Rectal smooth muscle tissue (tissue), 1 donor: Measurements from ENCODE around the gene NCOA3.

ENCODE experiments used
- H3K27ac ChIP-seq: one replicate; pipeline ENCODE4 v1.7.0; 2013; ENCODE audit warnings: low read depth, low read length, inconsistent platforms
- H3K27me3 ChIP-seq: one replicate; pipeline ENCODE4 v1.7.0; 2013; ENCODE audit warnings: low read length; ENCODE audit not compliant: control insufficient read depth, insufficient read depth
- H3K36me3 ChIP-seq: one replicate; pipeline ENCODE4 v1.7.0; 2013; ENCODE audit warnings: low read length; ENCODE audit not compliant: control insufficient read depth, insufficient read depth
- H3K4me1 ChIP-seq: one replicate; pipeline ENCODE4 v1.7.0; 2013; ENCODE audit warnings: low read length; ENCODE audit not compliant: control insufficient read depth, insufficient read depth
- H3K4me3 ChIP-seq: one replicate; pipeline ENCODE4 v1.7.0; 2013; ENCODE audit warnings: low read length
- H3K9ac ChIP-seq: one replicate; pipeline ENCODE4 v1.7.0; 2013; ENCODE audit warnings: low read length

NCOA3 gene

GRCh38 chr20:47609001-47609400 lies 107.3 kb downstream of the NCOA3 start:
- H3K36me3 ChIP-seq: no peaks in the 10 kb centered on the region
- no peak overlapping the region for H3K4me3 ChIP-seq
- H3K27me3 ChIP-seq: no peaks in the 10 kb centered on the region
- no peak overlapping the region for H3K9ac ChIP-seq
- no peak overlapping the region for H3K27ac ChIP-seq
- no peaks in the 10 kb centered on the region for H3K4me1 ChIP-seq

GRCh38 chr20:47610247-47610944 lies 108.7 kb downstream of the NCOA3 start:
- no peaks in the 10 kb centered on the region for H3K27me3 ChIP-seq
- no peak overlapping the region for H3K9ac ChIP-seq
- H3K36me3 ChIP-seq: no peaks in the 10 kb centered on the region
- no peaks in the 10 kb centered on the region for H3K4me1 ChIP-seq
- H3K27ac ChIP-seq: no peak overlapping the region
- no peak overlapping the region for H3K4me3 ChIP-seq

DNA sequence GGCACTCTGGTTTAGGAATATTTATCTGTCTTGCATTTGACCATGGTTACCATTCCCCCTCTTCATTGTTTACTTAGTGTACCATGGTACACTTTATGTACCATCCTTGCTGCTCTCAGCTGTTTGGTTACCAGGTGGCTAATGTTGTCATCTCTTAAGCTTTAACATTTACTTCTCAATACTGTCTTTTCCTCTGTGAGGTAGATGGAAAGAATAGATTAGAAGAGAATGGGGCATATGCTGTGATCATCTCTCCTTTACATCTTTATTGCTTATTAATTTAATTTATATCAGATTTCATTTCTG lies 109.2 kb downstream of the NCOA3 start:
- Histone ChIP-seq H3K27ac (no peak overlapping the region), H3K36me3 (no peaks in the 10 kb centered on the region), H3K27me3 (no peaks in the 10 kb centered on the region), H3K4me3 (no peak overlapping the region), H3K4me1 (no peaks in the 10 kb centered on the region), H3K9ac (no peak overlapping the region)

DNA sequence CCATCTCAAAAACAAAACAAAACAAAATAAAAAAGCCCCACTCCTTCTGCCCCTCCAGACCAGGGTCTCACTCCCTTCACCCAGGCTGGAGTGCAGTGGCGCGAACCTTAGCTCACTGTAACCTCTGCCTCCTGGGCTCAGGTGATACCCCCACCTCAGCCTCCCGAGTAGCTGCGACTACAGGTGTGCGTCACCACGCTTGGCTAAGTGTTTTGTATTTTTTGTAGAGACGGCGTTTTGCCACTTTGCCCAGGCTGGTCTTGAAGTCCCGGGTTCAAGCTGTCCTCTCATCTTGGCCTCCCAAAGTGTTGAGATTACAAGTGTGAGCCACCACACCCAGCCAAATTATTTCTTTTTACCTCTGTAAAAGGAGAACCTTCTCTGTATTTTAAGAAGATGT lies 110.1 kb downstream of the NCOA3 start:
- Histone ChIP-seq H3K4me3 (no peak overlapping the region), H3K36me3 (no peaks in the 10 kb centered on the region), H3K9ac (no peak overlapping the region), H3K4me1 (no peaks in the 10 kb centered on the region), H3K27me3 (no peaks in the 10 kb centered on the region), H3K27ac (no peak overlapping the region)

DNA sequence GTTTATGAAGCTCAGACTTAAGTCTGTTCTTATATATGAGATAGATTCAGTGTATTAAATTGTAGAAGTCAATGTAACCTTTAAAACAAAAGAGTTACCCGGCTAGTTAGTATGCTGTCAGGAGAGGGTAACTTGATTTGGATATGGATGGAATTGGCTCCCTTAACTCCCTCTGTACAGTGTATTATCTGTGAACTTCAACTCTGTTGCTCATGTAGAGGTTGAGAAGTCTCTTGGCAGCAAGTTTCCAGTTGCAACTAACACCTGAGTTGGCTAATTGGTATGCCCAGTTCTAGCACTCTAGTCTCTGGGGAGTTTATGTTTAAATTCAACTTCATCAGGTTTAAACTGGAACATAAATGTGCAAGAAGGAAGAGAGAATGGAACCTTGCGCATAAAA lies 111.0 kb downstream of the NCOA3 start:
- Histone ChIP-seq H3K4me1 (no peaks in the 10 kb centered on the region), H3K27ac (no peak overlapping the region), H3K27me3 (no peaks in the 10 kb centered on the region)

DNA sequence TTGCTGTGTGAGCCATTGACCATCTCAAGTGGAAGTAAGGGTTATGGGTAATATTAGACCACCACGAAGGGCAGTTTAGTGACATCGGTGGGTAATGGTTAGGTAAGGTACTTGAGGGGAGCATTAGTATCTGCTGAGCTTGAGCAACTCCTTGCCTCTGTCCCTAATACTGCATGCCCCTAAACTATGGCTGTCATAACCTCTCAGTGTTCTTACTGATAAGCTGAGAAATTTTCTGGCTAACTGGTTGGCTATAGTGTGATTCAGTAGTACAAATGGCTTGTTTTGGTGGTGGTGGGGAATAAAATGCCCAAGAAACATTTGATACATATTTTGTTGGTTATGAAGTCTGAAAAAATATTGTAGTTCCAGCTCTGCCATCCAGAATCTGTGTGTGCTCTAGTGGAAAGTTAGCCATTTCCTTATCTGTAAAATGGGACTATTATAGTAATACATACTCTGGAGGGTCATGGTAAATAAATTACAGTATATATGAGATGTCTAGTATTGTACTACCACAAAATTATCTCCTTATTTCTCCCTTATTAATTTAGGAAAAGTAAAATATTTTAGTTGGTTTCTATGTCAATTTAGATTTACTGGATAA lies 113.1 kb downstream of the NCOA3 start:
- H3K27ac ChIP-seq: no peak overlapping the region

More for the DNA sequence above, 111.0 kb downstream of the NCOA3 start:
- Histone ChIP-seq H3K4me3 (no peak overlapping the region), H3K36me3 (no peaks in the 10 kb centered on the region), H3K9ac (no peak overlapping the region)

GRCh38 chr20:47618479-47618878 lies 116.8 kb downstream of the NCOA3 start:
- no peak overlapping the region for H3K27ac ChIP-seq
- no peaks in the 10 kb centered on the region for H3K36me3 ChIP-seq
- H3K27me3 ChIP-seq: no peaks in the 10 kb centered on the region
- H3K4me1 ChIP-seq: no peaks in the 10 kb centered on the region
- no peak overlapping the region for H3K4me3 ChIP-seq
- no peak overlapping the region for H3K9ac ChIP-seq

More for the DNA sequence above, 113.1 kb downstream of the NCOA3 start:
- H3K4me1 ChIP-seq: no peaks in the 10 kb centered on the region
- no peak overlapping the region for H3K9ac ChIP-seq
- no peak overlapping the region for H3K4me3 ChIP-seq
- no peaks in the 10 kb centered on the region for H3K36me3 ChIP-seq
- no peaks in the 10 kb centered on the region for H3K27me3 ChIP-seq

GRCh38 chr20:47620808-47621805 lies 119.4 kb downstream of the NCOA3 start:
- Histone ChIP-seq H3K36me3 (peaks cover 3% of the 10 kb centered on the region), H3K4me1 (no peaks in the 10 kb centered on the region), H3K27ac (no peak overlapping the region)

DNA sequence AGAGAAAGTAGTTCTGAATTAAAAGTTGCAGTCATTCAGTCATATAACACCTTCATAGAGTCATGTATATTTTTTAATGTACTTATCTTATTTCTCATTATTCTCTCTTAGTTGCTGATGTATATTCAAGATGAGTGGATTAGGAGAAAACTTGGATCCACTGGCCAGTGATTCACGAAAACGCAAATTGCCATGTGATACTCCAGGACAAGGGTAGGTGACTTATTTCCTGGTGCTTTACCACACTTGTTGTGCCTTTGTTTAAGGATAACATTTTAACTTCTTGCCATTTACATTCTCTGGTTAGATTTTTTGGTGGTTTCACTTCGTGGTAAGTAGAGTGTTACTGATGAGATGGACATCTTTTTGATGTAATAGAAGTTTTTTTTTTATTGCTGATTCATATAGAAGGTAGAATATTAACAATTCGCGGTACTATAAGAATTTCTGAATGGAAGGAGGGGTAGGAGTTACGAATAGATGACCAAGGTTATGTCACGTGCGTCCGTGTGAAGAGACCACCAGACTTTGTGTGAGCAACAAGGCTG lies 120.5 kb downstream of the NCOA3 start:
- Histone ChIP-seq H3K27ac (no peak overlapping the region), H3K9ac (no peak overlapping the region), H3K36me3 (peaks cover 6% of the 10 kb centered on the region), H3K4me3 (no peak overlapping the region), H3K4me1 (no peaks in the 10 kb centered on the region), H3K27me3 (no peaks in the 10 kb centered on the region)

More at GRCh38 chr20:47620808-47621805, 119.4 kb downstream of the NCOA3 start:
- H3K27me3 ChIP-seq: no peaks in the 10 kb centered on the region
- H3K4me3 ChIP-seq: no peak overlapping the region
- no peak overlapping the region for H3K9ac ChIP-seq

DNA sequence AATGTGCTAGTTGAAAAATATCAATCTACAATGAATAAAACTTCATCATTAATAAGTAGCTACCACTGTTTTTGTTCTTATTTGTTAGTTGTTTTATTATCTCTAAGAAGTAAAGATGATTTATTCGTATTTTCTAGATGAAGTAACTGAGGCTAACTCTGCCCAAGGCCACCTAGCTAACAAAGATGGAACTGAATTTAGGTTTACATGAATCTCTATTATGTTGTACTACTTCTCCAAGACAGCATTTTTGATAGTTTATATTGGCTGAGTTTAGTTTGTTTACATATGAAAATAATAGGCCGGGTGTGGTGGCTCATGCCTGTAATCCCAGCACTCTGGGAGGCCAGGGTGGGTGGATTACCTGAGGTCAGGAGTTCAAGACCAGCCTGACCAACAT lies 121.5 kb downstream of the NCOA3 start:
- Histone ChIP-seq H3K4me1 (no peaks in the 10 kb centered on the region), H3K4me3 (no peak overlapping the region), H3K27ac (no peak overlapping the region), H3K27me3 (no peaks in the 10 kb centered on the region), H3K9ac (no peak overlapping the region), H3K36me3 (peaks cover 6% of the 10 kb centered on the region)

- Histone ChIP-seq H3K4me1 (no peaks in the 10 kb centered on the region), H3K27ac (no peak overlapping the region), H3K27me3 (no peaks in the 10 kb centered on the region), H3K36me3 (peaks cover 6% of the 10 kb centered on the region), H3K9ac (no peak overlapping the region), H3K4me3 (no peak overlapping the region)
These were observed 125.9 kb downstream of the NCOA3 start for GRCh38 chr20:47627540-47627939.

DNA sequence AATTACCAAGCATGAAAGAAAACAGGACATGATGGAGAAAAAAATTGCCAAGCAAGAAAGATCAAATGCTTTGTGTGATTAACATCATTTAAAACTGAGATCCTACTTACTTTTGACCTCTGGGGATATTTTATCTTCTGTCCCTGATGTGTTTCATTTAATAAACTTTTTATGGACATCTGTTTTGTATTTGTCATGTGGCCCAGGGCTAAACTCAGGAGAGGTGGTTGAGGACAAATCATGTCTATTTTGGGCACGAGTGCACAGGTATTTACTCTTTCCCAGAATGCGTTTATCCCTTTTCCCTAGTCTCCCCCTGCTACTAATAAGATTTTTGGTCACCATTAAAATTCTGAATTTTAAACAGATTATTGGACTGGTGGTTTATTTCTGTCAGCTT lies 128.2 kb downstream of the NCOA3 start:
- H3K4me3 ChIP-seq: no peak overlapping the region
- no peaks in the 10 kb centered on the region for H3K4me1 ChIP-seq
- no peak overlapping the region for H3K9ac ChIP-seq
- no peak overlapping the region for H3K27ac ChIP-seq
- no peaks in the 10 kb centered on the region for H3K27me3 ChIP-seq
- peaks cover 3% of the 10 kb centered on the region for H3K36me3 ChIP-seq
